Epithelial cell of esophagus (primary cell): ENCODE measurements around the gene ACTMAP.
A peak's percentile ranks its signal among the peaks of the same experiment; 100 is the strongest.

Experiments
- DNase-seq: peaks from one replicate; pipeline ENCODE4 v3.0.0; 2010; ENCODE audit warnings: low read depth
- H3K4me3 ChIP-seq: 2 replicates; pipeline ENCODE4 v1.5.1; 2011; ENCODE audit warnings: mild to moderate bottlenecking, low read length, control low read depth
- TF ChIP-seq, protein P1 (sequence below): IDR thresholded peaks from 2 replicates; pipeline ENCODE4 v1.5.1; 2011; ENCODE audit warnings: low read depth, mild to moderate bottlenecking, low read length, control low read depth, inconsistent platforms; ENCODE audit not compliant: insufficient read depth; ENCODE audit errors: missing control alignments

ACTMAP gene

DNA sequence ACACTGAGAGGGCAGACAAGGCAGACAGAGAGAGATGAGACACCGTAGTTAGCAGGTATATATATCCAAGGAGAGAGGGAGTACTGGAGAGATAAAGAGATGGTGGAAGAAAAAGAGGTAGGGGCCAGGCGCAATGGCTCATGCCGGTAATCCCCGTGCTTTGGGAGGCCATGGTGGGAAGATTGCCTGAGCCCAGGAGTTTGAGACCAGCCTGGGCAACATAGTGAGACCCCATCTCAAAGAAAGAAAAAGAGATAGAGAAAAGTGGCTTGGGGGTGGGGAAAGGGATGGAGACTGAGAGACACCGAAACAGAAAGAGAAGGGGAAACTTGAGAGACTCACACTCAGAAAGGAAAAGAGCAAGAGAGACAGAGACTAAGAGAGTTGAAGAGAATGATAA lies 30.3 kb upstream of the ACTMAP start:
- DNase-seq = no peak
- TF ChIP-seq, protein P1, sequence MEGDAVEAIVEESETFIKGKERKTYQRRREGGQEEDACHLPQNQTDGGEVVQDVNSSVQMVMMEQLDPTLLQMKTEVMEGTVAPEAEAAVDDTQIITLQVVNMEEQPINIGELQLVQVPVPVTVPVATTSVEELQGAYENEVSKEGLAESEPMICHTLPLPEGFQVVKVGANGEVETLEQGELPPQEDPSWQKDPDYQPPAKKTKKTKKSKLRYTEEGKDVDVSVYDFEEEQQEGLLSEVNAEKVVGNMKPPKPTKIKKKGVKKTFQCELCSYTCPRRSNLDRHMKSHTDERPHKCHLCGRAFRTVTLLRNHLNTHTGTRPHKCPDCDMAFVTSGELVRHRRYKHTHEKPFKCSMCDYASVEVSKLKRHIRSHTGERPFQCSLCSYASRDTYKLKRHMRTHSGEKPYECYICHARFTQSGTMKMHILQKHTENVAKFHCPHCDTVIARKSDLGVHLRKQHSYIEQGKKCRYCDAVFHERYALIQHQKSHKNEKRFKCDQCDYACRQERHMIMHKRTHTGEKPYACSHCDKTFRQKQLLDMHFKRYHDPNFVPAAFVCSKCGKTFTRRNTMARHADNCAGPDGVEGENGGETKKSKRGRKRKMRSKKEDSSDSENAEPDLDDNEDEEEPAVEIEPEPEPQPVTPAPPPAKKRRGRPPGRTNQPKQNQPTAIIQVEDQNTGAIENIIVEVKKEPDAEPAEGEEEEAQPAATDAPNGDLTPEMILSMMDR = no peak
- no peak overlapping the region for H3K4me3 ChIP-seq

GRCh38 chr19:40778706-40779284 lies 28.5 kb upstream of the ACTMAP start:
- TF ChIP-seq, protein P1 = no peak
- peak overlapping the region; percentile 74 for H3K4me3 ChIP-seq
- no peak for DNase-seq

DNA sequence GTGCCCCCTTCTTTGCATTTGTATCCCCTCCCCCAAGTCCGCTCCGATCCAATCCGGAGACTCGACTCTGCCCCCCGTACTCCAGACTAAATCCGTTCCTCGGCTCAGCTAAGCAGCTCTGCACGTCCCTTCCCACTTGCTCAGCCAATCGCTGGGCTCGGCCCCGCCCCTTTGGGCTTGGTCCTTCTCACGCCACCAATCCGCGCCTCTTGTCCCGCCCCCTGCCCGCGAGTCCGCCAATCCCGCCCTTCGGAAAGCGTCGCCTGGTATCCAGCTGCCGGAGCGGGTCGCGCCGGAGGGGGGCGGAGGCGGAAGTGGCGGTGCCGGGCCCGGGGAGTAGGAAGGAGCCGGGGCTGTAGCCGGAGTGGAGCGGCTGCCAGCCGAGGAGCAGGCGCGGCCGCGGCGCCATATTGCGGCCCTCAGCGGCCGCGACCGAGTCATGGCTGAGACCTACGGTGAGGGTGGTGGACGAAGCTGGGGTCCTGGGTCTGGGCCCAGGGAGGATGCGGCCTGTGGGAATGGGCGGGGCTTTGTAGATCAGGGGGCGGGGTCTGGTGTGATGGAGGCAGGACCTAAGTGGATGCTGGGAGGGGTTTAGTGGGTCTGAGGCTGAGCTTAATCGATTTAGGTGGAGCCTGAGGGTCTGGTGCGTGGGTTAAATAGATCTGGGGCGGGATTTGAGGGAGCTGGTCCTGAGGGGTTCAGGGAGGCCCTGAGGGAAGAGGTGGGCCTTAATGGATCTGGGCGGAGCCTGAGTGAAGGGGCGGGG lies 27.8 kb upstream of the ACTMAP start, which contains the start of gene RAB4B:
RAB4B (plus strand) TSS at position 311 of the 769 bp plus-strand sequence; CDS start at position 440, 129 bp downstream.
- H3K4me3 ChIP-seq = peak within 1 kb of the TSS; percentile 74
- TF ChIP-seq, protein P1 = no peak
- DNase-seq = peak; percentile 100

- H3K4me3 ChIP-seq = peak overlapping the region; percentile 74
- TF ChIP-seq, protein P1 = no peak
- no peak for DNase-seq
Observed at GRCh38 chr19:40777645-40777936, 27.3 kb upstream of the ACTMAP start.

DNA sequence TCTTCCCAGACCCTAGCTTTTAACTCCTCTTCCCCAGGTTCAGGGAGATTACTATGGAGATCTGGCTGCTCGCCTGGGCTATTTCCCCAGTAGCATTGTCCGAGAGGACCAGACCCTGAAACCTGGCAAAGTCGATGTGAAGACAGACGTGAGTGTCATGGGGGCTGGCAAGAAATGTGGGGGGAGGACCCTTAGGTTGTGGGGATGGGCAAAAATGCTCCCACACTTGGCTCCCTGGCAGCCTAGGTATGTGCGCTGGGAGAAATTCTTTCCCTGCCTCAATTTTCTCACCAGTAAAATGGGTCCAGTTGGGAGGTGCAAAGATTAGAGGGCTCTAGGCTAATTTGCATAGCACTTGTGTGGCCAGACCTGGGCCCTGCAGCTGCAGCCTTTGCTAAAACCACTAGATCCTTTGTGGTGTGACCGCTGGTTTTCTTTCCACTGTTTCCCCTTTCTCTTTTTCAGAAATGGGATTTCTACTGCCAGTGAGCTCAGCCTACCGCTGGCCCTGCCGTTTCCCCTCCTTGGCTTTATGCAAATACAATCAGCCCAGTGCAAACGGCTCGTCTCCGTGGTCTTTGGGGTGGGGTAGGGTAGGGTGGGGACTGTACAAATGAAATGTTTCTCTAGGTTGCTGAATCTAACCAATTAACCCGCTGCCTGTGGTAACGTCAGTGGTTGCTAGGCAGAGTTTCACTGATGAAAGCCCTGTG lies 26.8 kb upstream of the ACTMAP start:
- TF ChIP-seq, protein P1 = no peak
- H3K4me3 ChIP-seq = peak overlapping the region; percentile 74
- DNase-seq = peak; percentile 90

GRCh38 chr19:40776364-40776763 lies 26.1 kb upstream of the ACTMAP start:
- TF ChIP-seq, protein P1 = no peak
- H3K4me3 ChIP-seq = no peak overlapping the region
- no peak for DNase-seq
